Tibial nerve (tissue), 4 donors: ENCODE results near the gene DOCK1.

ENCODE experiments used
- EP300 ChIP-seq, 2 donors: sonication (generic); formaldehyde crosslinking; IDR thresholded peaks; one replicate each; pipeline ENCODE4 v1.6.1; 2017; ENCODE audit warnings: antibody characterized with exemption in 2 of 2, mild to moderate bottlenecking in 1 of 2
- POLR2A ChIP-seq, 2 donors: fragments of 450-650 bp; IDR thresholded peaks; one replicate each; pipeline ENCODE4 v1.6.1; 2017; ENCODE audit warnings: antibody characterized with exemption in 2 of 2, mild to moderate bottlenecking in 2 of 2, moderate library complexity in 2 of 2
- TF ChIP-seq, protein P1 (sequence below), 5 experiments: fragments of 200-600 bp in 3 of 5; fragments of 450-650 bp in 2 of 5; sonication (generic) in 3 of 5; IDR thresholded peaks; one replicate each; pipeline ENCODE4 v1.5.1; 2016 to 2019; ENCODE audit warnings: antibody characterized with exemption in 5 of 5, mild to moderate bottlenecking in 3 of 5, moderate library complexity in 2 of 5

DNA sequence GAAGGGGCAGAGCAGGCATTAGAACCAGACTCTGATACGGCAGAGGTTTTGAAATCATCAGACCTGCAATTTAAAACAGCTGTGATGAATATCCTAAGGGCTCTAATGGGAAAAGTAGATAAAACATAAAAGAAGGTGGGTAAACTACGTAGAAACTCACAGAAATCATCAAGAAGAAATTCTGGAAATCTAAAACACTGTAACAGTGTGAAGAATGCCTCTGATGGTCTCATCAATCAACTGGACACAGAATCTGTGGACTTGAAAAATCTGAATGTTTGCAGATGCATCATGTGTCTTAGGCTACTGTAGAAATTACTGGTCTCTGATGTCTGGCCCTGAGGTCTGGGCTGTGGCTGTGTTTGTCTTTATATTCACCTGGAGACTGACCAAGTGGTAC is 470.8 kb downstream of the DOCK1 start:
- TF ChIP-seq, protein P1, sequence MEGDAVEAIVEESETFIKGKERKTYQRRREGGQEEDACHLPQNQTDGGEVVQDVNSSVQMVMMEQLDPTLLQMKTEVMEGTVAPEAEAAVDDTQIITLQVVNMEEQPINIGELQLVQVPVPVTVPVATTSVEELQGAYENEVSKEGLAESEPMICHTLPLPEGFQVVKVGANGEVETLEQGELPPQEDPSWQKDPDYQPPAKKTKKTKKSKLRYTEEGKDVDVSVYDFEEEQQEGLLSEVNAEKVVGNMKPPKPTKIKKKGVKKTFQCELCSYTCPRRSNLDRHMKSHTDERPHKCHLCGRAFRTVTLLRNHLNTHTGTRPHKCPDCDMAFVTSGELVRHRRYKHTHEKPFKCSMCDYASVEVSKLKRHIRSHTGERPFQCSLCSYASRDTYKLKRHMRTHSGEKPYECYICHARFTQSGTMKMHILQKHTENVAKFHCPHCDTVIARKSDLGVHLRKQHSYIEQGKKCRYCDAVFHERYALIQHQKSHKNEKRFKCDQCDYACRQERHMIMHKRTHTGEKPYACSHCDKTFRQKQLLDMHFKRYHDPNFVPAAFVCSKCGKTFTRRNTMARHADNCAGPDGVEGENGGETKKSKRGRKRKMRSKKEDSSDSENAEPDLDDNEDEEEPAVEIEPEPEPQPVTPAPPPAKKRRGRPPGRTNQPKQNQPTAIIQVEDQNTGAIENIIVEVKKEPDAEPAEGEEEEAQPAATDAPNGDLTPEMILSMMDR (IDR thresholded peaks at IDR 0.05) = no peak
- TF ChIP-seq POLR2A (IDR thresholded peaks at IDR 0.05) (no peak), EP300 (IDR thresholded peaks at IDR 0.05) (no peak)
